AG04449 (cell line): ENCODE data around the gene CAMTA1.

Source experiments
- CTCF ChIA-PET: fragments of 350-600 bp; formaldehyde crosslinking; extraction: SDS; loops from one replicate; lab custom pipeline; 2021; ENCODE audit warnings: antibody characterized with exemption; lab: Yijun Ruan, JAX
- POLR2A ChIA-PET: fragments of 400-600, 350-600 bp; formaldehyde crosslinking; extraction: SDS; loops from one replicate; lab custom pipeline; 2020; ENCODE audit warnings: antibody characterized with exemption, inconsistent platforms; lab: Yijun Ruan, JAX
- DNase-seq: peaks from one replicate; pipeline ENCODE4 v3.0.0-alpha.2; 2010; ENCODE audit warnings: low read depth, low spot score
- H3K4me3 ChIP-seq: 2 replicates; pipeline ENCODE4 v1.5.1; 2011; ENCODE audit warnings: low read depth, mild to moderate bottlenecking, control low read depth, low read length
- CTCF ChIP-seq: IDR thresholded peaks from one replicate; pipeline ENCODE4 v1.5.1; 2011; ENCODE audit warnings: mild to moderate bottlenecking, moderate library complexity, low read length, control low read depth, inconsistent platforms; ENCODE audit not compliant: insufficient read depth; ENCODE audit errors: missing control alignments

The CAMTA1 gene

GRCh38 chr1:7000720-7001119 lies 215.5 kb downstream of the CAMTA1 start:
- H3K4me3 ChIP-seq = no peak overlapping the region
- POLR2A ChIA-PET = no interaction called here
- CTCF ChIA-PET = interaction anchor here (0.6 to 1.4 kb wide), 4 partner anchors 41 to 275 kb away, joined by 3 to 4 read pairs (median 4); no protein-coding TSS in a partner anchor
- DNase-seq = no peak
- TF ChIP-seq CTCF = no peak

GRCh38 chr1:7002728-7003127 lies 217.5 kb downstream of the CAMTA1 start:
- no peak for TF ChIP-seq CTCF
- DNase-seq = no peak
- no peak overlapping the region for H3K4me3 ChIP-seq
- CTCF ChIA-PET = no interaction called here
- POLR2A ChIA-PET = no interaction called here

GRCh38 chr1:7003676-7004075 lies 218.4 kb downstream of the CAMTA1 start:
- TF ChIP-seq CTCF = no peak
- ChIA-PET CTCF (interaction anchor here (0.7 kb wide), 1 partner anchor 39 kb away, joined by 3 read pairs; no protein-coding TSS in a partner anchor), POLR2A (no interaction called here)
- no peak overlapping the region for H3K4me3 ChIP-seq
- no peak for DNase-seq

- ChIA-PET POLR2A (no interaction called here), CTCF (interaction anchor here (0.7 kb wide), 1 partner anchor 38 kb away, joined by 3 read pairs; no protein-coding TSS in a partner anchor)
- TF ChIP-seq CTCF = no peak
These were observed 218.9 kb downstream of the CAMTA1 start for GRCh38 chr1:7004181-7004580.

GRCh38 chr1:7005762-7006161 lies 220.5 kb downstream of the CAMTA1 start:
- no peak for DNase-seq
- POLR2A ChIA-PET = no interaction called here
- no peak overlapping the region for H3K4me3 ChIP-seq
- CTCF ChIA-PET = no interaction called here
- no peak for TF ChIP-seq CTCF

More at GRCh38 chr1:7004181-7004580, 218.9 kb downstream of the CAMTA1 start:
- no peak for DNase-seq
- H3K4me3 ChIP-seq = no peak overlapping the region

GRCh38 chr1:7006996-7007871 lies 222.0 kb downstream of the CAMTA1 start:
- ChIA-PET POLR2A (interaction anchor here (0.6 kb wide), 1 partner anchor 64 kb away, joined by 3 read pairs; no protein-coding TSS in a partner anchor), CTCF (interaction anchor here (1.3 kb wide), 1 partner anchor 35 kb away, joined by 5 read pairs; no protein-coding TSS in a partner anchor)
- no peak for DNase-seq
- H3K4me3 ChIP-seq = no peak overlapping the region
- no peak for TF ChIP-seq CTCF
